B cell (primary cell): ENCODE measurements around the gene SPART.

ENCODE experiments used
- EZH2 ChIP-seq: IDR thresholded peaks from 2 replicates; pipeline ENCODE4 v1.6.1; 2012; ENCODE audit warnings: borderline replicate concordance, low read depth, mild to moderate bottlenecking, moderate library complexity, low read length; ENCODE audit not compliant: insufficient read depth, poor library complexity, severe bottlenecking
- TF ChIP-seq, protein P1 (sequence below): fragments of 200-600 bp; IDR thresholded peaks from one replicate; pipeline ENCODE4 v1.8.0; 2022; ENCODE audit warnings: antibody characterized with exemption, mild to moderate bottlenecking

DNA sequence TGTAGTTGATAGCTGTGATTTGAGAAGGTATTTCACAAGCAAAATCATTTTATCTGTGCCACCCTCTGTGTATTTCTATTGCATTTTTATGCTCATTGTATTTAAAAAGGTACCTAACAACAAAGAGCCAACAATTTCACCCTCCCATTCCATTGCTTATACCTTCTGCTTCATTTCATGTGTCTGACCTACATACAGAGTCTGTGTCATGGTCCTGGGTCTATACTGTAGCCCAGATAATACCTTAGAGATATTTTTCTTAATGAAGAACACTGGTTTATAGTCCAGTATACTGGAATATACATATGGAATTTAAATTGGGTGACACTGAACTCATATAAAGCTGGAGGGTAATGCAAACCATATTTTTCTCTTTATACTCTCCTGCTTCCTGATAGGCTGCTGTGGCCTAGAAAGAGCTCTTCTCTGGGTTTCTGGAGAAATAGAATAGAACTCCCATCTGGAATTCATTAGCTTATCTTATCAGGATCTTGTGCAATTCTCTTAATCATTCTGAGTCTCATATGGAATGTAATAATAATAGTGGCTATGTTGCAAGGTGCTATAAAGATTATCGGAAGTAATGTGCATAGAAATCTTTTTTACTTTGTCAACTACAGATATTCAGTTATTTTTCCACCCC, 31.8 kb upstream of the SPART start:
- TF ChIP-seq, protein P1, sequence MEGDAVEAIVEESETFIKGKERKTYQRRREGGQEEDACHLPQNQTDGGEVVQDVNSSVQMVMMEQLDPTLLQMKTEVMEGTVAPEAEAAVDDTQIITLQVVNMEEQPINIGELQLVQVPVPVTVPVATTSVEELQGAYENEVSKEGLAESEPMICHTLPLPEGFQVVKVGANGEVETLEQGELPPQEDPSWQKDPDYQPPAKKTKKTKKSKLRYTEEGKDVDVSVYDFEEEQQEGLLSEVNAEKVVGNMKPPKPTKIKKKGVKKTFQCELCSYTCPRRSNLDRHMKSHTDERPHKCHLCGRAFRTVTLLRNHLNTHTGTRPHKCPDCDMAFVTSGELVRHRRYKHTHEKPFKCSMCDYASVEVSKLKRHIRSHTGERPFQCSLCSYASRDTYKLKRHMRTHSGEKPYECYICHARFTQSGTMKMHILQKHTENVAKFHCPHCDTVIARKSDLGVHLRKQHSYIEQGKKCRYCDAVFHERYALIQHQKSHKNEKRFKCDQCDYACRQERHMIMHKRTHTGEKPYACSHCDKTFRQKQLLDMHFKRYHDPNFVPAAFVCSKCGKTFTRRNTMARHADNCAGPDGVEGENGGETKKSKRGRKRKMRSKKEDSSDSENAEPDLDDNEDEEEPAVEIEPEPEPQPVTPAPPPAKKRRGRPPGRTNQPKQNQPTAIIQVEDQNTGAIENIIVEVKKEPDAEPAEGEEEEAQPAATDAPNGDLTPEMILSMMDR = no peak
- no peak for TF ChIP-seq EZH2
